H1 (cell line): Measurements from ENCODE around the gene DIP2B. TPM values are rescaled to one million over a fixed set of nuclear protein-coding genes. Genes with fewer than 3 reads are reported as not detected.

ENCODE experiments used
- CTCF ChIA-PET: fragments of 300-600 bp; sonication (Branson Sonifier 250); formaldehyde crosslinking; loops from one replicate; lab custom pipeline; 2021; ENCODE audit not compliant: partially characterized antibody; lab: Charles Lee
- POLR2A ChIA-PET: fragments of 300-600 bp; sonication (Branson Sonifier 250); formaldehyde crosslinking; loops from one replicate; lab custom pipeline; 2021; ENCODE audit warnings: inconsistent platforms; ENCODE audit not compliant: partially characterized antibody; lab: Charles Lee
- DNase-seq, 2 experiments: peaks; one replicate each; pipeline versions ENCODE4 v3.0.0 to v3.0.0-alpha.2; 2010 to 2022; ENCODE audit warnings: low spot score in 2 of 2, low read depth in 1 of 2, mixed read lengths in 1 of 2
- FAIRE-seq: peaks from 2 replicates; lab custom pipeline; 2011; peaks lifted over from hg19 to GRCh38; lab: Jason Lieb, UNC
- H2AFZ ChIP-seq: 2 replicates; pipeline ENCODE4 v1.8.1; 2012; ENCODE audit warnings: low read length, inconsistent platforms
- H2AK5ac ChIP-seq: 2 replicates; pipeline ENCODE4 v1.6.1; 2013; ENCODE audit warnings: low read depth, low read length
- H2BK120ac ChIP-seq: replicated peaks from 2 replicates; pipeline ENCODE3; 2013; ENCODE audit warnings: low read depth, low read length, inconsistent platforms
- H2BK12ac ChIP-seq: 2 replicates; pipeline ENCODE4 v1.6.1; 2013; ENCODE audit warnings: low read depth, low read length
- H2BK15ac ChIP-seq: 2 replicates; pipeline ENCODE4 v1.6.1; 2013; ENCODE audit warnings: low read length
- H2BK20ac ChIP-seq: 2 replicates; pipeline ENCODE4 v1.6.1; 2013; ENCODE audit warnings: low read length
- H2BK5ac ChIP-seq: 2 replicates; pipeline ENCODE4 v1.6.1; 2013; ENCODE audit warnings: low read depth, low read length
- H3K14ac ChIP-seq: 2 replicates; pipeline ENCODE4 v1.6.1; 2013; ENCODE audit warnings: inconsistent platforms; ENCODE audit not compliant: insufficient read length
- H3K18ac ChIP-seq: 2 replicates; pipeline ENCODE4 v1.6.1; 2013; ENCODE audit warnings: low read length; ENCODE audit errors: extremely low read depth
- H3K23ac ChIP-seq: 2 replicates; pipeline ENCODE4 v1.6.1; 2013; ENCODE audit warnings: inconsistent platforms; ENCODE audit not compliant: insufficient read length
- H3K23me2 ChIP-seq: 2 replicates; pipeline ENCODE4 v1.6.1; 2013; ENCODE audit warnings: low read depth, low read length
- H3K27ac ChIP-seq: 2 replicates; pipeline ENCODE4 v1.6.1; 2011; ENCODE audit warnings: low read depth, low read length, inconsistent platforms
- H3K27me3 ChIP-seq, 4 experiments: replicated peaks in 1 of 4; 1 replicate in 1 of 4; 2 replicates in 3 of 4; pipeline versions ENCODE4 v1.6.1 to v1.8.1; 2011 to 2013; ENCODE audit warnings: low read length in 3 of 4, mild to moderate bottlenecking in 3 of 4, inconsistent platforms in 2 of 4, mixed read lengths in 2 of 4, moderate library complexity in 1 of 4; ENCODE audit not compliant: control insufficient read depth in 3 of 4, insufficient read depth in 3 of 4; ENCODE audit errors: extremely low read depth in 1 of 4
- H3K36me3 ChIP-seq, 4 experiments: 2 replicates each; pipeline versions ENCODE4 v1.6.1 to v1.8.1; 2011 to 2013; ENCODE audit warnings: mild to moderate bottlenecking in 4 of 4, low read length in 3 of 4, moderate library complexity in 2 of 4, control low read depth in 1 of 4, inconsistent platforms in 1 of 4; ENCODE audit not compliant: insufficient read depth in 4 of 4, control insufficient read depth in 2 of 4
- H3K4ac ChIP-seq: replicated peaks from 2 replicates; pipeline ENCODE3; 2013; ENCODE audit warnings: low read length, low read depth, mixed read lengths, inconsistent platforms; ENCODE audit not compliant: insufficient read length
- H3K4me1 ChIP-seq, 4 experiments: replicated peaks in 1 of 4; 1 replicate in 1 of 4; 2 replicates in 3 of 4; pipeline versions ENCODE4 v1.6.1 to v1.8.1; 2011 to 2013; ENCODE audit warnings: low read length in 3 of 4, inconsistent platforms in 2 of 4, mixed read lengths in 1 of 4; ENCODE audit not compliant: insufficient read depth in 4 of 4, control insufficient read depth in 3 of 4
- H3K4me2 ChIP-seq, 2 experiments: 2 replicates each; pipeline versions ENCODE4 v1.6.1 to v1.8.1; 2011 to 2013; ENCODE audit warnings: low read depth in 2 of 2, low read length in 2 of 2, control low read depth in 1 of 2, inconsistent platforms in 1 of 2, mild to moderate bottlenecking in 1 of 2; ENCODE audit not compliant: insufficient read depth in 1 of 2
- H3K4me3 ChIP-seq, 4 experiments: fragments of 200-600, 300-600 bp in 1 of 4; sonication (generic), shearing (Covaris generic), sonication (Bioruptor Twin) in 1 of 4; 2 replicates each; pipeline versions ENCODE4 v1.5.1 to v1.8.1; 2011 to 2016; ENCODE audit warnings: low read length in 4 of 4, low read depth in 3 of 4, control low read depth in 2 of 4, inconsistent platforms in 2 of 4, mild to moderate bottlenecking in 2 of 4, mixed read lengths in 1 of 4, moderate library complexity in 1 of 4; ENCODE audit not compliant: insufficient read depth in 2 of 4; ENCODE audit errors: extremely low read depth in 1 of 4
- H3K56ac ChIP-seq: replicated peaks from 2 replicates; pipeline ENCODE3; 2013; ENCODE audit warnings: low read depth, mild to moderate bottlenecking, mixed read lengths, low read length, inconsistent platforms; ENCODE audit not compliant: insufficient read length
- H3K79me1 ChIP-seq: 2 replicates; pipeline ENCODE4 v1.6.1; 2013; ENCODE audit warnings: low read depth, low read length, control low read depth
- H3K79me2 ChIP-seq, 2 experiments: 2 replicates each; pipeline versions ENCODE4 v1.6.1 to v1.8.1; 2012 to 2013; ENCODE audit warnings: low read length in 2 of 2, mild to moderate bottlenecking in 2 of 2, inconsistent platforms in 1 of 2; ENCODE audit not compliant: insufficient read depth in 2 of 2, control insufficient read depth in 1 of 2
- H3K9ac ChIP-seq, 4 experiments: replicated peaks in 1 of 4; 1 replicate in 1 of 4; 2 replicates in 3 of 4; pipeline versions ENCODE4 v1.6.1 to v1.8.1; 2011 to 2013; ENCODE audit warnings: low read depth in 3 of 4, low read length in 3 of 4, control low read depth in 2 of 4, mild to moderate bottlenecking in 2 of 4, moderate library complexity in 2 of 4, inconsistent platforms in 1 of 4; ENCODE audit errors: extremely low read depth in 1 of 4
- H3K9me3 ChIP-seq, 2 experiments: 2 replicates each; pipeline versions ENCODE4 v1.6.1 to v1.8.1; 2012 to 2013; ENCODE audit warnings: mild to moderate bottlenecking in 2 of 2, moderate library complexity in 2 of 2, control low read depth in 1 of 2, inconsistent platforms in 1 of 2, low read depth in 1 of 2, low read length in 1 of 2, mixed read lengths in 1 of 2; ENCODE audit not compliant: insufficient read depth in 2 of 2
- H4K20me1 ChIP-seq, 2 experiments: replicated peaks in 1 of 2; 2 replicates each; pipeline versions ENCODE3 to v1.8.1; 2011 to 2013; ENCODE audit warnings: inconsistent platforms in 2 of 2, low read length in 2 of 2, mild to moderate bottlenecking in 1 of 2; ENCODE audit not compliant: insufficient read depth in 2 of 2, control insufficient read depth in 1 of 2
- H4K5ac ChIP-seq: 2 replicates; pipeline ENCODE4 v1.6.1; 2013; ENCODE audit warnings: low read length, low read depth, mixed read lengths, inconsistent platforms; ENCODE audit not compliant: insufficient read length
- H4K8ac ChIP-seq: 2 replicates; pipeline ENCODE4 v1.8.0; 2013; ENCODE audit warnings: mild to moderate bottlenecking, moderate library complexity, low read length, inconsistent platforms; ENCODE audit not compliant: insufficient read depth; ENCODE audit errors: extremely low read depth
- H4K91ac ChIP-seq: replicated peaks from 2 replicates; pipeline ENCODE3; 2013; ENCODE audit warnings: low read length, mixed read lengths, inconsistent platforms; ENCODE audit not compliant: insufficient read length
- EZH2 ChIP-seq: fragments of 200-600 bp; sonication (generic); IDR thresholded peaks from 2 replicates; pipeline ENCODE4 v1.7.1; 2012; ENCODE audit warnings: low read depth, mild to moderate bottlenecking, moderate library complexity, low read length, inconsistent platforms; ENCODE audit not compliant: severe bottlenecking
- RNF2 ChIP-seq: fragments of 200-900, 300-1000 bp; sonication (generic); IDR thresholded peaks from 2 replicates; pipeline ENCODE4 v1.7.1; 2016; ENCODE audit warnings: borderline replicate concordance, low read depth, mild to moderate bottlenecking, antibody characterized with exemption, low read length; ENCODE audit not compliant: poor library complexity, severe bottlenecking; ENCODE audit errors: missing control alignments
- WGBS, 2 experiments: shearing (Covaris generic) in 1 of 2; methylation state at CpG; one replicate each; pipeline versions ENCODE4 v1.1.6 to v1.1.7; 2013 to 2015; ENCODE audit warnings: low lambda C conversion rate in 2 of 2, mixed read lengths in 2 of 2, inconsistent platforms in 1 of 2, low coverage in 1 of 2, missing lambda C conversion rate in 1 of 2; ENCODE audit not compliant: insufficient replicate concordance in 2 of 2, insufficient coverage in 1 of 2, insufficient read length in 1 of 2; ENCODE audit errors: extremely low coverage in 1 of 2, missing lambda C conversion rate in 1 of 2; 5-methylcytosine and 5-hydroxymethylcytosine counted together
- polyA plus RNA-seq, 7 experiments: library from polyadenylated mRNA; depleted of rRNA in 3 of 7; stranded (reverse) in 5 of 7; unstranded in 2 of 7; fragments of >200 nt in 5 of 7; fragments of 200-250 nt in 2 of 7; gene quantifications; 1 replicate in 5 of 7; 2 replicates in 1 of 7; 4 replicates in 1 of 7; pipeline versions ENCODE4 v1.2.1 to v1.2.3, GENCODE V29; 2011 to 2013; ENCODE audit warnings: missing spikeins in 2 of 7, mixed read lengths in 2 of 7
- total RNA-seq: library from RNA; stranded (reverse); fragmentation: NEBNext Ultra II Directional; extraction: Animal tissue kit (Norgen Biotek cat#: 25700); gene quantifications from 2 replicates; pipeline ENCODE4 v1.2.1, GENCODE V29; 2021

The DIP2B gene
- total and polyA plus RNA-seq, 2 of the 8 experiments (the other 6 are each of a cell fraction or from before 2014, with no cell fraction given): 11.1 to 29.6 TPM

GRCh38 chr12:50533203-50533584 is 28.4 kb downstream of the DIP2B start:
- Histone ChIP-seq H3K4ac (no peak overlapping the region), H3K4me1 (peaks cover 0 to 16% (median 3%) of the 10 kb centered on the region in 4 experiments; a peak in 4 of 7 replicates), H3K4me3 (no peak overlapping the region), H3K56ac (no peak overlapping the region), H3K27ac (no peak overlapping the region), H3K27me3 (no peaks in the 10 kb centered on the region), H3K4me2 (no peak overlapping the region), H2BK12ac (no peak overlapping the region), H4K8ac (no peak overlapping the region), H3K23me2 (no peaks in the 10 kb centered on the region), H4K91ac (no peak overlapping the region), H2AFZ (no peak overlapping the region), H3K23ac (no peak overlapping the region), H3K9ac (no peak overlapping the region), H3K9me3 (no peaks in the 10 kb centered on the region), H3K14ac (no peak overlapping the region), H2AK5ac (no peak overlapping the region), H4K5ac (no peak overlapping the region), H2BK15ac (no peak overlapping the region), H4K20me1 (peaks cover 0 to 5% of the 10 kb centered on the region in 2 experiments), H3K18ac (no peak overlapping the region), H2BK120ac (no peak overlapping the region), H2BK20ac (no peak overlapping the region), H3K36me3 (no peaks in the 10 kb centered on the region; a peak in 1 of 8 replicates), H3K79me2 (peaks cover 4 to 59% of the 10 kb centered on the region in 2 experiments), H2BK5ac (no peak overlapping the region), H3K79me1 (peaks cover 13% of the 10 kb centered on the region; the same call in 1 of the 2 replicates)
- ChIA-PET CTCF (no interaction called here), POLR2A (interaction anchor here (1.0 kb wide), 1 partner anchor 62 kb away, joined by 3 read pairs; no protein-coding TSS in a partner anchor)
- no peak for FAIRE-seq
- WGBS, 2 experiments: 88% methylated on average over 2 of the region's 2 CpGs; no CpG with 5 or more reads in 1 of the 2 experiments
- TF ChIP-seq RNF2: no peak
- no peak for TF ChIP-seq EZH2
- no peak for DNase-seq
